ENCODE data around the gene ZNF493. TPM values are rescaled to one million over a fixed set of nuclear protein-coding genes. Genes with fewer than 3 reads are reported as not detected.
A peak's percentile ranks its signal among the peaks of the same experiment; 100 is the strongest.

Gene ZNF493
- total RNA-seq (25.3 TPM), polyA plus RNA-seq (10 to 100 TPM; 13.3 to 21.3 (median 17.2) TPM)

GRCh38 chr19:21396893-21397572 lies at the start of gene ZNF493:
Gene ZNF493, plus strand, starts transcription at chr19:21397133. Its CDS starts 105 bp downstream, at chr19:21397238.
- H3K36me3 Mint-ChIP-seq: peaks cover 24% of the 10 kb centered on the region
- H3K9me3 ChIP-seq (ENCODE audit: control insufficient read depth in 2 of 2, low read length in 2 of 2): peaks cover 17 to 25% of the 10 kb centered on the region in 2 experiments
- H3K4me1 ChIP-seq (ENCODE audit: control insufficient read depth, insufficient read depth, low read length, poor library complexity, severe bottlenecking): peaks cover 10% of the 10 kb centered on the region
- H3K27me3 ChIP-seq (ENCODE audit: control insufficient read depth, insufficient read depth, low read length): no peaks in the 10 kb centered on the region
- peak within 1 kb of the TSS; percentile 61 for H3K27ac ChIP-seq (ENCODE audit: insufficient read depth, low read length, poor library complexity, severe bottlenecking)
- H3K4me3 Mint-ChIP-seq: peak within 1 kb of the TSS; percentile 97 to 98 (median 98)
- peak within 1 kb of the TSS; percentile 85 to 94 (median 92) for H3K27ac Mint-ChIP-seq
- H3K4me1 Mint-ChIP-seq: peaks cover 6 to 42% (median 17%) of the 10 kb centered on the region in 4 donors
- H3K36me3 ChIP-seq (ENCODE audit: control insufficient read depth, insufficient read depth, low read length): peaks cover 22% of the 10 kb centered on the region
- H3K27me3 Mint-ChIP-seq: no peaks in the 10 kb centered on the region
- DNase-seq (peak; percentile 77 to 96 (median 91)), ATAC-seq (ENCODE audit: low read depth in 2 of 2) (peak; percentile 100)
- peak within 1 kb of the TSS; percentile 92 for H3K4me3 ChIP-seq (ENCODE audit: low read depth, low read length)
- H3K9me3 Mint-ChIP-seq: peaks cover 0 to 22% (median 10%) of the 10 kb centered on the region in 7 donors

GRCh38 chr19:21352830-21353229 lies 44.1 kb upstream of the ZNF493 start:
- Histone ChIP-seq H3K27me3 (ENCODE audit: control insufficient read depth, insufficient read depth, low read length) (no peaks in the 10 kb centered on the region), H3K9me3 (ENCODE audit: control insufficient read depth in 2 of 2, low read length in 2 of 2) (peaks cover 0 to 5% of the 10 kb centered on the region in 2 experiments), H3K36me3 (ENCODE audit: control insufficient read depth, insufficient read depth, low read length) (no peaks in the 10 kb centered on the region), H3K4me3 (ENCODE audit: low read depth, low read length) (no peak overlapping the region), H3K27ac (ENCODE audit: insufficient read depth, low read length, poor library complexity, severe bottlenecking) (no peak overlapping the region), H3K4me1 (ENCODE audit: control insufficient read depth, insufficient read depth, low read length, poor library complexity, severe bottlenecking) (no peaks in the 10 kb centered on the region)
- Mint-ChIP-seq H3K4me3 (no peak overlapping the region), H3K27me3 (no peaks in the 10 kb centered on the region), H3K36me3 (no peaks in the 10 kb centered on the region), H3K9me3 (peaks cover 0 to 15% (median 7%) of the 10 kb centered on the region in 7 donors), H3K4me1 (peaks cover 0 to 17% (median 9%) of the 10 kb centered on the region in 4 donors), H3K27ac (peak overlapping the region in 1 of 3 donors; percentile 43)
- ATAC-seq (ENCODE audit: low read depth in 2 of 2): peak in 1 of 2 donors; percentile 34
- DNase-seq: no peak

- Histone ChIP-seq H3K27me3 (ENCODE audit: control insufficient read depth, insufficient read depth, low read length) (no peaks in the 10 kb centered on the region), H3K9me3 (ENCODE audit: control insufficient read depth in 2 of 2, low read length in 2 of 2) (peaks cover 6 to 12% of the 10 kb centered on the region in 2 experiments), H3K4me3 (ENCODE audit: low read depth, low read length) (peak within 1 kb of the TSS; percentile 80), H3K27ac (ENCODE audit: insufficient read depth, low read length, poor library complexity, severe bottlenecking) (peak within 1 kb of the TSS; percentile 76), H3K36me3 (ENCODE audit: control insufficient read depth, insufficient read depth, low read length) (peaks cover 18% of the 10 kb centered on the region), H3K4me1 (ENCODE audit: control insufficient read depth, insufficient read depth, low read length, poor library complexity, severe bottlenecking) (peaks cover 11% of the 10 kb centered on the region)
- H3K27me3 Mint-ChIP-seq: no peaks in the 10 kb centered on the region
- H3K36me3 Mint-ChIP-seq: peaks cover 18% of the 10 kb centered on the region
- peaks cover 0 to 11% (median 0%) of the 10 kb centered on the region in 7 donors for H3K9me3 Mint-ChIP-seq
- peaks cover 6 to 20% (median 13%) of the 10 kb centered on the region in 4 donors for H3K4me1 Mint-ChIP-seq
- H3K4me3 Mint-ChIP-seq: peak within 1 kb of the TSS; percentile 99 to 100 (median 99)
- DNase-seq (peak; percentile 69 to 92 (median 81)), ATAC-seq (ENCODE audit: low read depth in 2 of 2) (peak; percentile 94 to 95)
- peak within 1 kb of the TSS; percentile 92 to 98 (median 97) for H3K27ac Mint-ChIP-seq
These were observed 38.0 kb upstream of the ZNF493 start, which contains the start of gene ZNF738 for GRCh38 chr19:21358768-21359451. Gene ZNF738, plus strand, starts transcription at chr19:21359000. Its CDS starts 141 bp downstream, at chr19:21359141.

DNA sequence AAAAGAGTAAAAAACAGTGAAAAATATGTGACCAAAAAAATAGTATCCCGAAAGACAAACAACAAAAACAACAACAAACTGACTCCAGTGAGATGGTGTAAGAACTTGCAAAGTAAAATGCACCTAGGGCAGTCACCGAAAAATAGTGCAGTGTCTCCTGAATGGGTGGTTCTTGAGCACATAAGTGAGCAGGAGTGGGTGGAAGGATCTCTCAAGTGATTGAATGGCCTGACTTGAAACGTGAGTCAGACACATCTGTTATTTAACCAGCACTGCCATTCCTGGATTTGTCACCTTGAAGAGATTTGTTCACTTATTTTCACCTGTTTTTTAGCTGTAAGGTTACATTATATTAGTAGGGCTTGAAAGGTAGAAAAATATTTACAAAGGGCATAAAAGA lies 34.6 kb upstream of the ZNF493 start:
- H3K4me3 ChIP-seq (ENCODE audit: low read depth, low read length): no peak overlapping the region
- peaks cover 0 to 19% (median 1%) of the 10 kb centered on the region in 7 donors for H3K9me3 Mint-ChIP-seq
- H3K36me3 ChIP-seq (ENCODE audit: control insufficient read depth, insufficient read depth, low read length): peaks cover 42% of the 10 kb centered on the region
- peaks cover 28 to 39% of the 10 kb centered on the region in 2 experiments for H3K9me3 ChIP-seq (ENCODE audit: control insufficient read depth in 2 of 2, low read length in 2 of 2)
- no peak for DNase-seq
- no peak overlapping the region for H3K27ac Mint-ChIP-seq
- H3K27me3 Mint-ChIP-seq: no peaks in the 10 kb centered on the region
- peak overlapping the region in 2 of 4 donors; percentile 47 to 76 for H3K4me3 Mint-ChIP-seq
- H3K4me1 ChIP-seq (ENCODE audit: control insufficient read depth, insufficient read depth, low read length, poor library complexity, severe bottlenecking): peaks cover 11% of the 10 kb centered on the region
- ATAC-seq (ENCODE audit: low read depth in 2 of 2): no peak
- H3K36me3 Mint-ChIP-seq: peaks cover 44% of the 10 kb centered on the region
- peaks cover 9 to 15% (median 15%) of the 10 kb centered on the region in 4 donors for H3K4me1 Mint-ChIP-seq
- no peak overlapping the region for H3K27ac ChIP-seq (ENCODE audit: insufficient read depth, low read length, poor library complexity, severe bottlenecking)
- no peaks in the 10 kb centered on the region for H3K27me3 ChIP-seq (ENCODE audit: control insufficient read depth, insufficient read depth, low read length)

GRCh38 chr19:21383980-21384582 lies 12.9 kb upstream of the ZNF493 start:
- Histone ChIP-seq H3K4me1 (ENCODE audit: control insufficient read depth, insufficient read depth, low read length, poor library complexity, severe bottlenecking) (no peaks in the 10 kb centered on the region), H3K4me3 (ENCODE audit: low read depth, low read length) (no peak overlapping the region), H3K27ac (ENCODE audit: insufficient read depth, low read length, poor library complexity, severe bottlenecking) (no peak overlapping the region), H3K36me3 (ENCODE audit: control insufficient read depth, insufficient read depth, low read length) (peaks cover 10% of the 10 kb centered on the region), H3K27me3 (ENCODE audit: control insufficient read depth, insufficient read depth, low read length) (no peaks in the 10 kb centered on the region), H3K9me3 (ENCODE audit: control insufficient read depth in 2 of 2, low read length in 2 of 2) (peaks cover 76 to 96% of the 10 kb centered on the region in 2 experiments)
- Mint-ChIP-seq H3K4me1 (no peaks in the 10 kb centered on the region), H3K36me3 (peaks cover 27% of the 10 kb centered on the region), H3K27me3 (no peaks in the 10 kb centered on the region), H3K4me3 (no peak overlapping the region), H3K9me3 (peaks cover 0 to 79% (median 38%) of the 10 kb centered on the region in 7 donors), H3K27ac (no peak overlapping the region)
- DNase-seq (no peak), ATAC-seq (ENCODE audit: low read depth in 2 of 2) (no peak)

DNA sequence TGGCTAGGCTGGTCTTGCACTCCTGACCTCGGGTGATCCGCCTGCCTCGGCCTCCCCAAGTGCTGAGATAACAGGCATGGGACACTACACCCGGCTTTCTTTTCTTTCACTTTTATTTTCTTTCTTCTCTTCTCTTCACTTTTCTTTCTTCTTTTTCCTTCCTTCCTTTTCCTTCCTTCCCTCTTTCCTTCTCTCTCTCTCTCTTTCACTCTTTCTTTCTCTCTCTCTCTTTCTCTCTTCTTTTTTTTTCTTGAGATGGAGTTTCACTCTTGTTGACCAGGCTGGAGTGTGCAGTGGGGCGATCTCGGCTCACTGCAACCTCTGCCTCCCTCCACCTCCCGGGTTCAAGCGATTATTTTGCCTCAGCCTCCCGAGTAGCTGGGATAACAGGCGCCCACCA lies 812 bp upstream of the ZNF493 start:
- ATAC-seq (ENCODE audit: low read depth in 2 of 2): no peak
- Mint-ChIP-seq H3K27me3 (no peaks in the 10 kb centered on the region), H3K4me3 (peak overlapping the region in 1 of 4 donors; percentile 51), H3K9me3 (peaks cover 0 to 28% (median 14%) of the 10 kb centered on the region in 7 donors), H3K4me1 (peaks cover 6 to 42% (median 15%) of the 10 kb centered on the region in 4 donors), H3K27ac (no peak overlapping the region), H3K36me3 (peaks cover 20% of the 10 kb centered on the region)
- H3K27ac ChIP-seq (ENCODE audit: insufficient read depth, low read length, poor library complexity, severe bottlenecking): no peak overlapping the region
- H3K27me3 ChIP-seq (ENCODE audit: control insufficient read depth, insufficient read depth, low read length): no peaks in the 10 kb centered on the region
- peaks cover 22% of the 10 kb centered on the region for H3K36me3 ChIP-seq (ENCODE audit: control insufficient read depth, insufficient read depth, low read length)
- no peak overlapping the region for H3K4me3 ChIP-seq (ENCODE audit: low read depth, low read length)
- H3K9me3 ChIP-seq (ENCODE audit: control insufficient read depth in 2 of 2, low read length in 2 of 2): peaks cover 17 to 28% of the 10 kb centered on the region in 2 experiments
- no peak for DNase-seq
- H3K4me1 ChIP-seq (ENCODE audit: control insufficient read depth, insufficient read depth, low read length, poor library complexity, severe bottlenecking): peaks cover 10% of the 10 kb centered on the region

DNA sequence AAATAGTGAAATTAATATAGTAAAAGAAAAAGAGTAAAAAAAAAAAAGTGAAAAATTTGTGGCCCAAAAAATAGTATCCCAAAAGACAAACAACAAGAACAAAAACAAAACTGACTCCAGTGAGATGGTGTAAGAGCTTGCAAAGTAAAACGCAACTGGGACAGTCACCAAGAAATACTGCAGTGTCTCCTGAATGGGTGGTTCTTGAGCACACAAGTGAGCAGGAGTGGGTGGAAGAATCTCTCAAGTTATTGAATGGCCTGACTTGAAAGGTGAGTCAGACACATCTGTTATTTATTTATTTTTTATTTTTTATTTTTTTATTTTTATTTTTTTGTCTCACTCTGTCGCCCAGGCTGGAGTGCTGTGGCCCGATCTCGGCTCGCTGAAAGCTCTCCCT lies 1.9 kb downstream of the ZNF493 start:
- DNase-seq (no peak), ATAC-seq (ENCODE audit: low read depth in 2 of 2) (no peak)
- Histone ChIP-seq H3K27me3 (ENCODE audit: control insufficient read depth, insufficient read depth, low read length) (no peaks in the 10 kb centered on the region), H3K27ac (ENCODE audit: insufficient read depth, low read length, poor library complexity, severe bottlenecking) (no peak overlapping the region), H3K9me3 (ENCODE audit: control insufficient read depth in 2 of 2, low read length in 2 of 2) (peaks cover 29 to 36% of the 10 kb centered on the region in 2 experiments), H3K4me1 (ENCODE audit: control insufficient read depth, insufficient read depth, low read length, poor library complexity, severe bottlenecking) (peaks cover 10% of the 10 kb centered on the region), H3K4me3 (ENCODE audit: low read depth, low read length) (peak overlapping the region; percentile 92), H3K36me3 (ENCODE audit: control insufficient read depth, insufficient read depth, low read length) (peaks cover 36% of the 10 kb centered on the region)
- Mint-ChIP-seq H3K27me3 (no peaks in the 10 kb centered on the region), H3K9me3 (peaks cover 0 to 21% (median 8%) of the 10 kb centered on the region in 7 donors), H3K4me1 (peaks cover 12 to 60% (median 24%) of the 10 kb centered on the region in 4 donors), H3K4me3 (peak overlapping the region; percentile 11 to 97 (median 70)), H3K36me3 (peaks cover 40% of the 10 kb centered on the region), H3K27ac (no peak overlapping the region)

All from CD4-positive, CD25-positive, alpha-beta regulatory T cell (primary cell).